ENCODE results near the gene CAPN10.

CAPN10 gene

DNA sequence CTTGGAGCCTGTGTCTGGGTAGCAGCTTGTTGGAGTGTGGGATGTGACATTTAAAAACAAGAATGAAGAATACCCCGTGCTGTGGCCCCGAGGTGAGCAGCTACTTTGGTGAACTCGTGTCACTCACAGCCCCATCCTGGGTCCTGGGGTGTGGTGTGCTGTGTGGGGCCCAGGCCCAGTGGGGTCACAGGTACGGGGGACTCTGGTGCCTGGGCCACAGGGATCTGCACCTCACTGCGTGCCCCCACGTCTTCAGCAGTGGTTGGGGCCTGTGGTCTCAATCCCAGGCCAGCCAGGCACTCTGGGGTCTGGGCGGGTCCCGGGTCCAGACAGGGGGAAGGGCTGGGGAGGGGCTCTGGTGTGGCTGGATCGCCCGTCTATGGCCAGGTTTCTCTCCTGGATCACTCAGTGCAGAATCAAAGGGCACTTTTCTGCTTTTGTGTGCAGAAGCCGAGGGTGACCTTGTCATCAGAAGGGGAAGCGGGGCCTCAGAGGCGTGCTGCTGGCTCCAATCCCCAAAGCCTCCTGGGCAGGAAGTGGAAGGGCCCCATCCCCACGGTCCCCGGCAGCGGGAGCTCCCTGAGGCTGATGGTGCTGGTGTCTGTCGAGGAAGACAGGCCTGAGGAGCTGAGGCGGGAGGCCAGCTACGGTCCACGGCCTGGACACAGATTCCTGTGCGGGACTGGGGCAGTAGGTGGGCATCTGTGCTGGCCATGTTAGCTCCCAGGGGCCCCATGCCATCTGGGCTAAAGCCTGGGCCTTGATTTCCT is 40.2 kb downstream of the CAPN10 start:
- no peak for DNase-seq

DNA sequence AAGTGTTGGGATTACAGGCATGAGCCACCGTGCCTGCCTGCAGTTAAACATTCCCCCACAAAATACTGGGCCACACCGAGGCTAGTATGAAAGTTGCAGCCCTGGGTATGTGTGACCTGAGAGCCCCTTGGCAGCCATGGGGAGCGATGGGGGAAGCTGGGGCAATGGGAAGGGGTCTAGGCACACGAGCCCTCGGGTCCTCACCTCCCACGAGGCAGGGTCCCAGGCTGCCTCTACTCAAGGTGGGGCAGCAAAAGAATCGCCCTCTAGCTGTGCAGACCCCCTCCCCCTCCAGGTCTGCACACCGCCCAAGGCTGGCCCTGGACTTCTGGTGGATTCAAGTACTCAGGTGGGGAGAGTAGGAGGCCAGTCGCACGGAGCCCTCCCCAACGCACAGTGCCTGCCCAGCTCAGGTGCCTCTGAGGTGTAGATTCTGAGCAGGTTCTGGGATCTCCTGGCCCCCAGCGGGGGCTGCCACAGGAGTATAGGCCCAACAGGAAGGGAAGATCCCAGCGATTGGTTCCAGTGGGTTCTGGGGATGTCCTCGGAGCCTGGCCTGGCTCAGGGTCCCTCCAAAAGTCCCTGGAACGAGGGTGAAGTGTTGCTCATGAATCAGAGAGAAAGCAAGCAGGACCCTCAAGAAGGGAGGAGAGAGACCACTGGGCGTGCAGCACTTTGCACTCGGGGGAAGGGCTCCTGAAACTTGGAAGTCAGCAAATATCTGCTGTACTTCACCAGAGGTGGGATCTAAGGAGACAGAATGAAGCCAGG is 41.4 kb downstream of the CAPN10 start:
- no peak for DNase-seq

GRCh38 chr2:240628507-240628807 is 41.9 kb downstream of the CAPN10 start:
- no peak for DNase-seq

DNA sequence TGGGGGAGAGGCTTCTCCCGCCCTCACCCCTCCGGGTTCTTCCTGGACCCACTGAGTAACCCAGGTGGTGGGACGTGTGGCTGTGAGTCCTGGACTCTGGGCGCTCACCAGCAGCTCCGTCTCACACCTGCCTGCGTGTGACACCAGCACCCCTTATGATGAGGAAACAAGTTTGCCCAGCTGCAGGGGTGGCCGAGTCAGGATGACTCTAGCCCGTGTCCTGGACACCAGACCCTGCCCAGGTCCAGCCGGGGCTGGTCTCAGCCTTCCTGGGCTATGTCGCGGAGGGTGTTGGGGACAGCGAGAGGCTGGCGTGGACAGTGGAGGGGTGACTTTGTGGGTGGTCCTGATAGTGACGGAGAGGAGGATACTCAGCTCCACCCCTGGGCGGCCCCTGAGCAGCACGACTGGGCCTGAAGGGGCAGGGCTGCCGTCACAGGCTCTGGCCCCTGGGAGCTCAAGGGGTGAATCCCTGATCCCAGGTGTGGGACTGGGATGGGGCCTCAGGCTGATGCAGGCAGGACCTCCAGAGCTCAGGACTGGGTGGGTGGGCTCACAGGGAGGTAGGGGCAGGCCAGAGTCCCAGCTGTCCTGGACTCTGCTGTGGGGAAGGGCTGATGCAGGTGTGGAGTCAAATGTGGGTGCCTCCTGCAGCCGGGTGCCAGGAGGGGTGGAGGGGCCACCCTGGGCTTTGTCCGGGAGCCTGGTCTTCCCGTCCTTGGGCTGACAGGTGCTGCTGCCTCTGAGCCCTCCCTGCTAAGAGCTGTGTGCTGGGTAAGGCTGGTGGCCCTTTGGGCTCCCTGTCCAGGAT is 42.5 kb downstream of the CAPN10 start:
- DNase-seq, result no peak

- no peak for DNase-seq
Observed at GRCh38 chr2:240629619-240629967, 43.1 kb downstream of the CAPN10 start.

DNA sequence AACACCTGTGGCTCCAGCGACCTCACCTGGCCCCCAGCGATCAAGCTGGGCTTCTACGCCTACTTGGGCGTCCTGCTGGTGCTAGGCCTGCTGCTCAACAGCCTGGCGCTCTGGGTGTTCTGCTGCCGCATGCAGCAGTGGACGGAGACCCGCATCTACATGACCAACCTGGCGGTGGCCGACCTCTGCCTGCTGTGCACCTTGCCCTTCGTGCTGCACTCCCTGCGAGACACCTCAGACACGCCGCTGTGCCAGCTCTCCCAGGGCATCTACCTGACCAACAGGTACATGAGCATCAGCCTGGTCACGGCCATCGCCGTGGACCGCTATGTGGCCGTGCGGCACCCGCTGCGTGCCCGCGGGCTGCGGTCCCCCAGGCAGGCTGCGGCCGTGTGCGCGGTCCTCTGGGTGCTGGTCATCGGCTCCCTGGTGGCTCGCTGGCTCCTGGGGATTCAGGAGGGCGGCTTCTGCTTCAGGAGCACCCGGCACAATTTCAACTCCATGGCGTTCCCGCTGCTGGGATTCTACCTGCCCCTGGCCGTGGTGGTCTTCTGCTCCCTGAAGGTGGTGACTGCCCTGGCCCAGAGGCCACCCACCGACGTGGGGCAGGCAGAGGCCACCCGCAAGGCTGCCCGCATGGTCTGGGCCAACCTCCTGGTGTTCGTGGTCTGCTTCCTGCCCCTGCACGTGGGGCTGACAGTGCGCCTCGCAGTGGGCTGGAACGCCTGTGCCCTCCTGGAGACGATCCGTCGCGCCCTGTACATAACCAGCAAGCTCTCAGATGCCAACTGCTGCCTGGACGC is 43.6 kb downstream of the CAPN10 start:
- no peak for DNase-seq

DNA sequence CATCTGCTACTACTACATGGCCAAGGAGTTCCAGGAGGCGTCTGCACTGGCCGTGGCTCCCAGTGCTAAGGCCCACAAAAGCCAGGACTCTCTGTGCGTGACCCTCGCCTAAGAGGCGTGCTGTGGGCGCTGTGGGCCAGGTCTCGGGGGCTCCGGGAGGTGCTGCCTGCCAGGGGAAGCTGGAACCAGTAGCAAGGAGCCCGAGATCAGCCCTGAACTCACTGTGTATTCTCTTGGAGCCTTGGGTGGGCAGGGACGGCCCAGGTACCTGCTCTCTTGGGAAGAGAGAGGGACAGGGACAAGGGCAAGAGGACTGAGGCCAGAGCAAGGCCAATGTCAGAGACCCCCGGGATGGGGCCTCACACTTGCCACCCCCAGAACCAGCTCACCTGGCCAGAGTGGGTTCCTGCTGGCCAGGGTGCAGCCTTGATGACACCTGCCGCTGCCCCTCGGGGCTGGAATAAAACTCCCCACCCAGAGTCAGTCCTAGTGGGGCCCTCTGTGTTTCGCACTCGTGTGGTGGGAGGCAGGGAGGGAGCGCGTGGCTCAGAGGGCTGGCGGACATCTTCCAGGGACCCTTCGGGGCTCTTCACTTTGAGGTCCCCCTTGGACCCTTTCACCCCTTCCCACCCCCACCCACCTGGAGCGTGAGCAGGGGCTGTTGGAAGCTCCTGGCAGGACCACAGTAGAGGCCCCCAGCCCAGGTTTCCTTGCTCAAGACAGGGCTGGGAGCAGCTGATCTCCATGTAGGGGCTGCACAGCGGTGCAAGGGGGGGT is 44.4 kb downstream of the CAPN10 start:
- no peak for DNase-seq

- no peak for DNase-seq
Observed at GRCh38 chr2:240631548-240632305, 45.2 kb downstream of the CAPN10 start.

DNA sequence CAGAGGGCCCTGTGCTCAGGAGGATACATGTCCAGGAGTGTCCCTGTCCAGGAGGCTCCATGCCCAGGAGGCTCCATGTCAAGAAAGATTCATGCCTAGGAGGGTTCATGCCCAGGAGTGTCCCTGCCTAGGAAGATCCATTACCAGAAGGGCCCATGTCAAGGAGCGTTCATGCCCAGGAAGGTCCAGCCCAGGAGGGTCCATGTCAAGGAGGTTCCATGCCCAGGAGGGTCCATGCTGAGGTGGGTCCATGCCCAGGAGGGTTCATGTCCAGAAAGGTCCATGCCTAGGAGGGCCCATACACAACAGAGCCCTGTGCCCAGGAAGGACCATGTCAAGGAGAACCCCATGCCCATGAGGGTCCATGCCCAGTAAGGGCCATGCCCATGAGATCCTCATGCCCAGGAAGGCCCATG is 45.8 kb downstream of the CAPN10 start:
- DNase-seq, result no peak

DNA sequence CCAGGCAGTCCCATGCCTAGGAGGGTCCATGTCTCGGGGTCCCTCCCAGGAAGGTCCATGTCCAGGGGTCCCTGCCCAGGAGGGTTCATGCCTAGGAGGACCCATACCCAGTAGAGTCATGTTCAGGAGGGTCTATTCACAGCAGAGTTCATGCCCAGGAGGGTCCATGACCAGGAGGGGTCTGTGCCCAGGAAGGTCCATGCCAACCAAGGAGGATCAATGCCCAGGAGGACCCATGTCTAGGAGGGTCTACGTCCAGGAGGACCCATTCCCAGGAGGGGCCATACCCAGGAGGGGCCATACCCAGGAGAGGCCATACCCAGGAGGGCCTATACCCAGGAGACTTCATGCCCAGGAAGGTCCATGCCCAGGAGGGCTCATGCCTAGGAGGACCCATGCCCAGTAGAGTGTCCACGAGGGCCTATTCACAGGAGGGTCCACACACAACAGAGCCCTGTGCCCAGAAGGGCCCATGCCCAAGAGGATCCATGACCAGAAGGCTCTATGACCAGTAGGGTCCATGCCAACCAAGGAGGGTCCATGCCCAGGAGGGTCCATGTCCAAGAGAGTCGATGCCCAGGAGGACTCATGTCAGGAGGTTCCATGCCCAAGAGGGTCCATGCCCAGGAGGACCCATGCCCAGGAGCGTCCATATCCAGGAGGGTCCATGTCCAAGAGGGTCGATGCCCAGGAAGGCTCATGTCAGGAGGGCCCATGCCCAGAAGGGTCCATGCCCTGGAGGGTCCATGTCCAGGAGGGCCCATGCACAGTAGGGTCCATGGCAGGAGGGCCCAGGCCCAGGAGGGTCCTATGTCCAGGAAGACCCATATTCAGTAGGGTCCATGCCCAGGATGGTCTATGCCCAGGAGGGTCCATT is 48.8 kb downstream of the CAPN10 start:
- no peak for DNase-seq

DNA sequence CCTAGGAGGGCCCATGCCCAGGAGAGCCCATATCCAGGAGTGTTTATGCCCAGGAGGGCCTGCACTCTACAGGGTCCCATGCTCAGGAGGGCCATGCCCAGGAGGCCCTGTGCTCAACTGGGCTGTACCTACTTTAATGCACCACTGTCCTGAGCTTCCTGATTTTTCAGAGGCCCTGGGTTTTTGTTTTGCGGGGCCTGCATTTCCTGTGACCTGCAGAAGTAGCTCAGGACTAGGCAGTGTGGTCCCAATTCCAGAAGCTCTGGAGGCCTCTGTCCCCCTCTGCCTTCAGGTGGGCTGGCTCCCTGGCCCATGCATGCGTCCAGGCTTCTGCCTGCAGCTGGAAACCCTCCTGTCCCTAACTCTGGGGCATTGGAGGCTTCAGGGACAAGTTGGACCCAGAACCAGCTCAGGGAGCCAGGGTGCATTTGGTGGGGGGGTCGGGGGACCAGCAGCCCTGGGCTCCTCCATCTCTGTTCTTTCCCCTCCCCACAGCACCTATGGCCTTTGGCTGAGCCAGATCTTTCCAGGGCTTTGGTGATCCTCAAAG is 49.5 kb downstream of the CAPN10 start:
- DNase-seq, result no peak

GRCh38 chr2:240636563-240637115 is 50.1 kb downstream of the CAPN10 start:
- no peak for DNase-seq

- no peak for DNase-seq
Observed at GRCh38 chr2:240637116-240637900, 50.8 kb downstream of the CAPN10 start.

DNA sequence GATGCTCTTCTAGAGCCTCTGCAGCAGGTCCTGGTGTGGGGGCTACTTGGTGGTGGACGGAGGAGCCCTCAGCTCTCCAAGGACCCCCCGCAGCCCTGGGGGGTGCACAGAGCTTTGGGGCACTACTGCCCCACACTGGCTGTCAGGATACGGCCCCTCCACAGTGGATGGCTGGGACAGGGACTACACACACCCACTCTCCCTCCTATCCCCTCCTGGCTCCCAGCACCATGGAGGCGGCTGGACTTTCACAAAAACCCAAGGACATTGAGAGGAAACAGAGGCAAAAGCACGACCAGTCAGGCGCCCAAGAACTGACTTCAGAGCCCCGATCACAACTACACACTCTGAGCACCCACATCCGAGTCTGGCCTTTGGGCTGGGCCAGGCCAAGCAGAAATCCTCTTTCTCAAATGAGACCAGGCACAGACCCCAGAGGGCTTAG is 51.4 kb downstream of the CAPN10 start:
- no peak for DNase-seq

GRCh38 chr2:240638512-240639160 is 52.1 kb downstream of the CAPN10 start:
- DNase-seq, result no peak

DNA sequence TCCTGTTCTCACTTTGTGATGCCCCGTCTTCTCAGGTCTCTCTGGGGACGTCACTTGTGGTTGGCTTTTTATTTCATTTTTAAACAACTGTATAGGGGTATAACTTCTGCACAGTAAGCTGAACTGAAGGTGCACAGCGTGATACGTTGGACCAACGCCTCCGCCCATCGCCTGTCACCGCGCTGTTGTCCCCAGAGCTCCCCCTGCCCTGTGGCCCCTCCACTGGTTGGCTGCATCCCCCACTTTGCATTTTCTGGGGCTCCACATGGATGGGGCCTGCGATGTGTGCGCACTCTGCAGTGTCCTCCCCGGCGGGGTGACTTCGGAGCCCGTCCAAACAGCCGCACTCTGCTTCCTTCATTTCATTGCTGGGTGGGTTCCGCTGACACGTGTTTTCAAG is 53.0 kb downstream of the CAPN10 start:
- DNase-seq, result no peak

GRCh38 chr2:240640939-240641338 is 54.4 kb downstream of the CAPN10 start:
- no peak for DNase-seq

All from COR-L47 (cell line).